NCI-H2107 treated with DMSO at 0.1 percent for 48 hours (cell line): ENCODE data around the gene KHSRP.
"Not testable (repeated sequence)": the region's sequence is repeated elsewhere in the genome, so short reads cannot be mapped to it uniquely, and the experiment has no call there.

Experiments
- DNase-seq: peaks from one replicate; lab custom pipeline; 2025; ENCODE audit not compliant: unreplicated experiment; lab: John Stamatoyannopoulos, UW

KHSRP gene

GRCh38 chr19:6418562-6418932 lies 6.1 kb downstream of the KHSRP start:
- DNase-seq = no peak

- no peak for DNase-seq
Measured at GRCh38 chr19:6417713-6418561, 6.7 kb downstream of the KHSRP start.

DNA sequence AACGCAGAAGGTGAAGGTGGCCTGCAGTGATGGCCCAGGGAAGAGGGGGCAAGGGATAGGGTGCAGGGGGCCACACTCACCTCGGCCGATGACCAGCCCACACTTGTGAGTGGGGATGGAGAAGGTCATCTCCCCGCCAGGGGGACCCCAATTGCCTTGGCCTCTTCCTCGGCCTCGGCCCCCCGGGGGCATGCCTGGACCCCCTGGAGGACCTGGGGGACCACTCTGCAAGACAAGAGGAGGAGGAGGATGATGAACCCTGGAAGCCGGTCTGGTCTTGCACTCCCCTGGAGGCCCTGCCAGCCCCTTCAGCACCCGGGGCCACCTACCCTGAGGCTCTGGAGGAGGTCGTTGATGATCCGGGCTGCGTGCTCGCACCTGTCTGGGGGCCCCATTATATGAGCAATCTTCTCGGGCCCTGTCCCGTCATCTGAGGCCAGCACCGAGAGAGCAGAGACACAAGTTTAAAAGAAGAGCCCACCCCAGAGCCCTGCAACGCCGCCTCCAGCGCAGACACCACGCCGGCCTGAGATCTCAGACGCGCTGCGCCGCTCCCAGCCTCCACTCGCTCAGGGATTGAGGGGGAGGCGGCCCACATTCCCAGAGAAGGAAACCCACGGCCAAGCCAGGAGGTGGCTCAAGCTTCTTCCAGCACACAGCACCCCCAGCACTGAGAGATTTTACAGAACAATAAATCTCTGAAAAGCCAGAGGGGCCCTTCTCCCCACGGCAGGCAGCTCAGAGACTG lies 7.8 kb downstream of the KHSRP start:
- DNase-seq = no peak

- no peak for DNase-seq
Measured at GRCh38 chr19:6415591-6416190, 8.9 kb downstream of the KHSRP start.

DNA sequence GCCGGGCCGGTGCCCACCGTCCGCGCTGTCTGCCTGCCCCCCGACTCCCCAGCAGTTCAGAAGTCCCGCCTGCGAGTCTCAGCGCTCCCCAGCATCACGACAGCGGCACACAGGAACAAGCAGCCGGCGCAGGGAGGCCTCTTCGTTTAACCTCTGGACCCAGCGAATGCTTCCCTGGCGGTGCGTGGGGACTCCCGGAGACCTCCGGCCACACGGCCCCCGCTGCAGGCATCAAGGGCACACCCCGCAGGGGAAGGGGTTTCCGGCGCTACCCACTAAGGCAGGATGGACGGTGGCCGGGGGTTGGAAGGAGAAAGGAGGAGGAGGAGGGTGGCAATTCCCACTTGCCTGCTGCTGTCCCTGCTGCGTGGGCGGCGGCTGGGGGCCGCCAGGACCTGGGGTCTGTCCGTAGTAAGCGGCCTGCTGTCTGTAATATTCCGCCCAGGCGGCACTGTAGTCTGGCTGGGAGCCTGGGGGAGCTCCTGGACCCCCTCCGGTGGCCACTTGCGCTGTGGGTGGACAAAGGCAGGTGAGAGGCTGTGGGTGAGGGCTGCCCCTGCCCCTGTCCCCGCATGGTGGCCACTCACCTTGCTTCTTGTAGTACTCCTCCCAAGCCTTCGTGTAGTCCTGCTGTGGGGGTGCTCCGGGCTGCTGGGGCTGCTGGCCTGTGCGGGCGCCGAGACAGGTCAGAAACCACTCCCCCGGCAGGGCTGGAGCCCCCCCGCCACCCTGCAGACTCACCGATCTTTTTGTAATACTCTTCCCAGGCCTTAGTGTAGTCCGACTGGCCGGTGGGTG lies 9.6 kb downstream of the KHSRP start:
- DNase-seq = no peak

GRCh38 chr19:6413721-6414643 lies 10.6 kb downstream of the KHSRP start:
- DNase-seq = no peak

GRCh38 chr19:6413291-6413690 lies 11.3 kb downstream of the KHSRP start:
- no peak for DNase-seq

GRCh38 chr19:6412447-6413091 lies 12.0 kb downstream of the KHSRP start:
- DNase-seq = peak; percentile 3

GRCh38 chr19:6412061-6412446 lies 12.6 kb downstream of the KHSRP start:
- DNase-seq = no peak

DNA sequence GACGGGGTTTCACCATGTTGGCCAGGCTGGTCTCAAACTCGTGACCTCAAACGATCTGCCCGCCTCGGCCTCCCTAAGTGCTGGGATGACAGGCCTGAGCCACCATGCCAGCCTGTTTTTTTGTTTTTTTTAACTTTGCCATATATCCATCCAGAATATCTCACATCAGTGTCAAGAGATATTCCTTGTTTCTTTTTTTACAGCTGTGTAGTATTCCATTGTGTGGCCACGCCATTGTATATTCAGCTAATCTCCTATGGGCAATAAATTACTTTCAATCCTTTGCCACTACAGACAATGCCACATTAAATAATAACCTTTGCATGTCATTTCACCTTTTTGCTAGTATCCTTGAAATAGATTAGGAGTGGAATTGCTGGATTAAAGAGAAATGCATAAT lies 15.3 kb downstream of the KHSRP start:
- no peak for DNase-seq

DNA sequence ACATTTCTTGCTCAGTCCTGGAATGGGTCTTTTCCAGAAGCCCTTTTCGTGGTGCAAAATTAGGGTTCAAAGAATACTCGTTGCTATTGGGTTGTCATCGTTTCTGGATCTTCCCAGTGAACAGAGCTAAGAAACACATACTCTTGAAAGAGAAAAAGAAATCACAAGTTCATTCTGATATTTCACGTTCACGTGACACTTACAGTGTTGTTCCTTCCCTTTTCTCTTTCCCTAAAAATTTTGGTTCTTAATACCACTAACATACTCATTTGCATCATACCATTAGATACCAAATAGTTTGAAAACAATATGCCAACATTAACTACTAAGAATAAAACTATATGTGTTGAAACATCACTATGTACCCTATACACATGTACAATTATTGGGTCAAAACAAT lies 18.2 kb downstream of the KHSRP start:
- DNase-seq = no peak

DNA sequence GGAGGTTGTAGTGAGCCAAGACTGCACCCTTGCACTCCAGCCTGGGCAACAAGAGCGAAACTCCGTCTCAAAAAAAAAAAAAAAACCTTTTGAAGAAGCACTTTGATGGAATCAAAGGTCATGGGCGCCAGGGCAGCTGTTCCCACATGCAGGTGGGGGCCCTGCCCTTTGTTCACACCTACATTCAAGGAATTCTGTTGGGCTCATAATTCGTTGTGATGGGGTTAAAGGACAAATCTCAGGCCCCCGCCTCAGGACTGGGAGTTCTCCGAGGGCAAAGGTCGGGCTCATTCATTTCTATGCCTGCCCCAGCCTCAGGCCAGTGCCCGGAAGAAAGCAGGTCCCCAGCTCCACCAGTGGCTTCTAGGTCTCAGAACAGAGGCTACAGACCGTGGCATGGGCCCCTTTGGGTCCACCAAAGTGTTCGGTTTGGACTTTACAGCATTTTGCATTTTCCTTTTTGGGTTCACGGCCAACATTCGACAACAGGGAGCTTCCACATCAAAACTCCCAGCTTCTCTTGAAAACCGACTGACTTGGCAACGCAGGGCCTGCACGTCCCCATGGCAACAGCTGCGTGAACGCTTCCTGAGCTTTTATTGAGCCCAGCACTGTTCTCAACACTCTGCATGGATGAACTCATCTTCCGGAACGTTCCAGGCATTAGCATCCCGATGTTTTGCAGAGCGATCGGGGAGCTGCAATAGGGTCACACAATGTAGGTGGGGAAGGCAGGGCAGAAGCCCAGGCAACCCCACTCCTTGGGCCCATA lies 21.6 kb downstream of the KHSRP start:
- no peak for DNase-seq

- DNase-seq = no peak
Measured at GRCh38 chr19:6402058-6402457, 22.6 kb downstream of the KHSRP start.

GRCh38 chr19:6400062-6400944 lies 24.3 kb downstream of the KHSRP start:
- DNase-seq = not testable (repeated sequence)

DNA sequence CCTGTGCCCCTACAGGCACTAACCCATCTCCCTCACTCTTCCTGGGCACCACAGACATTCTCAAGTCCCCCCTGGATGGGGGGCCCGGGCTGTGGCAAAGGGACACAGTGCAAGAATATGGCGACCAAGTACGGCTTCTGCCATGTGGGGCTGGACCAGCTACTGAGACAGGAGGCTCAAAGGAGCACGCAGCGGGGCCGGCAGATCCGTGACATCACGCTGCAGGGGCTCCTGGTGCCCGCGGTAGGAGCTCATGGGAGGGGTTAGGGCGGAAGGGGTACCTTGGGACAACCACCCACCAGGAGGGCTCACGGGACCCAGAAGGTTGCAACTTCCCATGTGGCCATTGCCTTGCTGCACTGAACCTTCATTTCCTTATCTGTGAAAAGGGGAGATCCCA lies 28.3 kb downstream of the KHSRP start:
- no peak for DNase-seq

DNA sequence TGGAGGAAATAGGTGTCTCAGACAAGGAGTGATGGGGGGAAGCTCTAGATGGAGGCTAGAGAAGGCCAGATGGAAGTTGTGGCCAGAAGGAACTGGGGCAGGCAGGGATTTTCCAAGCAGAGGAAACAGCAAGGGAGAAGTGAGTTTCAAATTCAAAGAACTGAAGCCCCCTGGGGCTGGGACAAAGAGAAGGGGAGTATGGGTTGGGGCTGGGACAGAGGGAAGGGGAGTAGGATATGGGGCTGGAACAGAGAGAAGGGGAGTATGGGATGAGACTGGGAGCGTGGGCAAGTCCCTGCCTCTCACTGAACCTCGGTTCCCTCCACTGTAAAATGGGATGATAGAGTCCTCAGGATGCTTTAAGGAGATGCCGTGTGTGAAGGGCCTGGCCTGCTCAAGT lies 29.8 kb downstream of the KHSRP start:
- no peak for DNase-seq

- no peak for DNase-seq
Measured at GRCh38 chr19:6393983-6394412, 30.6 kb downstream of the KHSRP start.
